Activated CD4-positive, CD25-positive, alpha-beta regulatory T cell (primary cell): ENCODE data around the gene GALNT15.

Source experiments
- DNase-seq, 4 experiments: peaks; one replicate each; lab custom pipeline; 2025; lab: John Stamatoyannopoulos, UW

GALNT15 gene

DNA sequence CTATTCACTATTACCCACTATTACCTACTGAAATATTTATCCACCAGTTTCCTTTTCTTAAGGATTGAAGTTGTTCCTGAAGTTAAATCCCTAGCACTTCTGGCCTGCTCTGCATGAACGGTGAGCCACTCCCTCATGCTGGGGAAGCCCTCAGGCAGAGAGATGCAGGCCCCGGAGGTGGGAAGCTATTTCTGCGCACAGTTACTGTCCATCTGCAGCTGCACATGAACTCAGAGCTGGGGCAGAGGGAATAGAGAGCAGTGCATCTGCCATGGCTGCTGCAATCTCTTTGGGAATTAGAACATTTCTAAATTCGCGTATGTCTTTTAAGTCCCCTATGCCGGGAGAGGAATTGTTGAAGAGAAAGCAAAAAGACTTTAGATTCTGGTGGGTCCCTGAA is 6.3 kb upstream of the GALNT15 start:
- no peak for DNase-seq

GRCh38 chr3:16171009-16171408 is 3.5 kb upstream of the GALNT15 start:
- no peak for DNase-seq

DNA sequence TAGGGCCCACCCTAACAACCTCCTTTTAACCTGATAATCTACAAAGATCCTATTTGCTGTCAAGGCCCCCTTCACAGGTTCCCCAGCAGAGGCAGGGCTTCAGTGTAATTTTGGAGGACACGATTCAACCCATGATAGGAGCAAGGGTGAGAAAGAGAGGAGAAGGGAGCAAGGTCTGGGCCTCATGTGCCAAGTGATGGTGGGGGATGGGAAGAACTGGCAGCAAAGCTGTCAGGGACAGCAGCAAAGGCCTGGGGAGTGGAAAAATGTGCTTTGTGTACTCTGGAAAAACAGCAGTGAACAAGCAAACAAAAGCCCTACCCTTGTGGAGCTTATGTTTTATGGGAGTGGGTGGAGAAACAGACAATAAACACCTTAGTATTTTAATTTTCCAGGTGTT is 2.7 kb upstream of the GALNT15 start:
- DNase-seq = no peak

DNA sequence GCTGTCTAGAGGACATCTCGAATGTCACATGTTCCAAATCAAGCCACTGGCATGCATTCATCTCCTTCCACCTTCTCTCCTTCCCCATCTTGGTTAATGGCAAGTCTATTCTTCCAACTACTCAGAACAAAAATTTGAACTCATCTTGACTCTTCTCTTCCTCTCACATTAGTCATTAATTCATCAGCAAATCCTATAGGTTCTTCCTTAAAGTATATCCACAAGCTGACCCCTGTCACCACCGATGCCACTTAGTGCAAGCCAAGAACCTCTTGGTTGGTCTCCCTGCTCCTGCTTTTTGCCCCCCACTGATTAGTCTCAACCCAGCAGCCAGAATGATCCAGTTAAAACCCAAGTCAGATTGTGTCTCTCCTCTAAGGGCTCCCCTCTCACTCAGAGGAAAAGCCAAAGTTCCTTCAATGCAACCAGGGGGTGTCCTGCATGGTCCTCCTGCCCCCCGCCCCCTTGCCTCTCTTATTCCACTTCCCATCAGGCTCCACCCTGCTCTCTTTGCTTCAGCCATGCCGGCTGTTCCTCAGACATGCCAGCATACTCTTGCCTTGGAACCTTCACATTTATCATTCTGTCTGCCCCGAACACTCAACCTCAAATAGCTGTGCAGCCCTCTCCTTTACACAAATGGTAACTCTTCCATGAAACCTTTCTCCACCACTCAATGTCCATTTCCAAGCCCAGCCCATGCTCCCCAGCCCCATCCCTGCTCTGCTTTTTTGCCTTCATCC is 1.0 kb upstream of the GALNT15 start:
- DNase-seq = no peak

GRCh38 chr3:16174026-16174355 is 489 bp upstream of the GALNT15 start:
- DNase-seq = no peak

GRCh38 chr3:16174976-16175901 is 759 bp downstream of the GALNT15 start:
- no peak for DNase-seq

- DNase-seq = no peak
Measured at GRCh38 chr3:16176391-16177030, 2.0 kb downstream of the GALNT15 start.

- DNase-seq = no peak
Measured at GRCh38 chr3:16177382-16177781, 2.9 kb downstream of the GALNT15 start.

- DNase-seq = no peak
Measured at GRCh38 chr3:16177962-16178627, 3.6 kb downstream of the GALNT15 start.

DNA sequence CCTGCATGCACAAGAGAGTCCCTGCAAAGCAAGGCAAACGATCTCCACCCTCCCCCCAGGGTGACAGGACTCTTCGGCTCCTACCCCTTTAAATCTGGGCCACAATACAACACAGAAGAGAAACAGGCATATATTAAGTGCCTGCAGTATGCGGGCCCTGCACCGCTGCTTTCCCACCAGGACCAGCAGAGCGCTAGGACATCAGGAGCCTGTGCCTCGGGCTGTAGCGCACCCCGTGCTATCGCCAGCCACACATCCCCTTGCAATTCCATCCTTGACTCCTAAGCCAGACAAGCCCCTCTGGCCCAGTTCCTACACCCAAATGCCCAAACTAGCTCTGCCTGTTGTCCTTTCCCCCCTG is 4.1 kb downstream of the GALNT15 start:
- DNase-seq = no peak

DNA sequence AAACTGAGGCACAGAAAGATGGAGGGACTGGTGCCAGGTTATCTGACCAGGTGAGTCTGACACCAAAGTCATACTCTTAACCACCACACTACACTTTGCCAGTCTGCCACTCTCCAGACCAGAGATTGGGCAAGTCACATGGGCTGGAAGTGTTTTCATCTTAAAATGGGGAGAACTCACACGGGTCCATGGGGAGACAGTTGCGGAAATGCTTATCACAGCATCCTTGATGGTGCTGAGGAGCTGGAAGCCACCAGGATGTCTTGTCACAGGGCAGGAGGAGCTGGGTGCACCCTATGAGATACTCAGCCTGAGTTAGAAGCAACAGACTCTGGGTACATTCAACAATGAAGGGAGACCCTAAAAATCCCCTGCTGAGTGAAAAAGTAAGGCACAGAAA is 4.8 kb downstream of the GALNT15 start:
- DNase-seq = no peak

DNA sequence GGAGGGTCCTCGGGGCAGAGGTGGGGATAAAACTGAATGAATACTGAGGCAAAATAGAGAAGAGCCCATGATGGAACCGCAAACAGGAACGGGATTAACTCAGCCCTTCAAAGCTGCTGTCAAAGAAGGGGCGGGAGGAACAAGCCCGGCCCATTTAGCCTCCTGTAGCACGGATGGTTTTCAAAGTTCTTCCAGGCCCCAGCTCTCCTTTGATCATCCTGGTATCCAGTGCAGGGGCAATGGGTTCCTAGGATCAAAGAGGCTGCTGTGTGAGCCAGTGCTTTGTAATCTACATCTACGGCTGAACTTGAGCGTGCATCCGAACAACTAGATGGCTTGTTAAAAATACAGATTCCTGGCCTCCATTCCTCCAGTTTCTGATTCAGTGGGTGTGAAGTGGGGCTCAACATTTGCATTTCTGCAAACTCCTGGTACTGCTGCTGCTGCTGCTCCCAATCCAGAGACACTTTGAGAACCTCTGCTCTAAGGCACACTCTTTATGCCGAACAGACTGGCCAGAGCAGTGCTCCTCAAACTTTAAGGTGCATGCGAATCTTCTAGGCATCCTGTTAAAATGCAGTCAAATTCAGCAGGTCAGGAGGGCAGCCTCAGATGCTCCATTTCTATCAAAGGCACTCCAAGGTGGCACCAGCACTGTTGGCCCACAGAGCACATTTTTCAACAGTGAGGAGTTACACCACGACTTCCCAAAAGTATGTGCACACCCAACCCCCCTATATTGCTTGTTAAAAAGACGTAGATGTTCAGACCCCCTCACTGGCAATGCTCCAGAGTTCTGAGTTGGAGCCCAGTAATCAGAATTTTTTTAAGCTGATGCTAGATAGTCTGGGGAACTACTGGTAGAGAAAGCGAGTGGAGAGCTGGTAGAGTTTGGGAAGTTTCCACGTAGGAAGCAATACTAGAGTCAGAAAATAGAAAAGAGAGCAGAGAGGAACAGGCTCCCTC is 5.6 kb downstream of the GALNT15 start:
- DNase-seq = no peak

- DNase-seq = no peak
Measured at GRCh38 chr3:16180737-16181134, 6.3 kb downstream of the GALNT15 start.

- DNase-seq = no peak
Measured at GRCh38 chr3:16181361-16181760, 6.9 kb downstream of the GALNT15 start.

GRCh38 chr3:16182183-16182582 is 7.7 kb downstream of the GALNT15 start:
- no peak for DNase-seq

- no peak for DNase-seq
Measured at GRCh38 chr3:16182612-16183011, 8.1 kb downstream of the GALNT15 start.

DNA sequence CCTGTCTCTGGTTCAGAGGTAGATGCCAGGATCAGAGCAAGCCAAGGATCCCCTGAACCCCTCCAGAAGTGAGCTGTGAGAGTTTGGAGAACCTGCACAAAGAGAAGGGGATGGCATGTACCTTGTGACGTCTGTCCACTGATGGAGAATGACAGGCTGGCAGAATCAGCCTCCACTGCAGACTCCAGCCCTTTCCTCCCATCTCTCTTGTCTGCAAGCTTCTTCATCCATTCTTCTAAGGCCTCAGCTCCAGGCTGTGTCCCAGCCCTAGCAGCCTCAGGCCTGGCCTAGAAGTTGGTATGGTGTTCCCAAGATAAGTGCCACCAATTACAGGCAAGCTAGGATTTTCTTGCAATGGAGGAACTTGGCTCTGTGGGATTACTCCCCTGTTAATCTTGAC is 8.6 kb downstream of the GALNT15 start:
- DNase-seq = no peak

GRCh38 chr3:16183601-16184270 is 9.3 kb downstream of the GALNT15 start:
- DNase-seq = no peak

DNA sequence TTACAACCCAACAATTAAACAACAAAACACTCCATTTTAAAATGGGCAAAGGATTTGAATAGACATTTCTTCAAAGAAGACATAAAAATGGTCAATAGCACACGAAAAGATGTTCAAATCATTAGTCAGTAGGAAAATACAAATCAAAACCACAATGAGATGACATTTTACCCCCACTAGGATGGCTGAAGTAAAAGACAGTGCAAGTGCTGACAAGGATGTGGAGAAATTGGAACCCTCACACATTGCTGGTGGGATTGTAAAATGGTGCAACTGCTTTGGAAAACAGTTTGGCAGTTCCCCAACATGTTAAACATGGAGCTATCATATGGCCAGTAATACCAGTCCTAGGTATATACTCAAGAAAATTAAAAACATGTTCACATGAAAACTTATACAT is 11.6 kb downstream of the GALNT15 start:
- no peak for DNase-seq

- DNase-seq = no peak
Measured at GRCh38 chr3:16186565-16186964, 12.1 kb downstream of the GALNT15 start.
